ENCODE data around the gene SORCS2. TPM values are rescaled to one million over a fixed set of nuclear protein-coding genes. Genes with fewer than 3 reads are reported as not detected.

The SORCS2 gene
- total and polyA plus RNA-seq, 2 experiments from 2014 or later = 0.92 to 6.9 TPM

- H3K27ac ChIP-seq = no peak overlapping the region
- DNase-seq (ENCODE audit: low read depth in 1 of 2, low spot score in 1 of 2) = peak in 1 of 2 donors; percentile 69
- peaks cover 13% of the 10 kb centered on the region for H3K4me1 ChIP-seq (ENCODE audit: low read depth)
Measured at GRCh38 chr4:7630568-7631287, 438.4 kb downstream of the SORCS2 start.

DNA sequence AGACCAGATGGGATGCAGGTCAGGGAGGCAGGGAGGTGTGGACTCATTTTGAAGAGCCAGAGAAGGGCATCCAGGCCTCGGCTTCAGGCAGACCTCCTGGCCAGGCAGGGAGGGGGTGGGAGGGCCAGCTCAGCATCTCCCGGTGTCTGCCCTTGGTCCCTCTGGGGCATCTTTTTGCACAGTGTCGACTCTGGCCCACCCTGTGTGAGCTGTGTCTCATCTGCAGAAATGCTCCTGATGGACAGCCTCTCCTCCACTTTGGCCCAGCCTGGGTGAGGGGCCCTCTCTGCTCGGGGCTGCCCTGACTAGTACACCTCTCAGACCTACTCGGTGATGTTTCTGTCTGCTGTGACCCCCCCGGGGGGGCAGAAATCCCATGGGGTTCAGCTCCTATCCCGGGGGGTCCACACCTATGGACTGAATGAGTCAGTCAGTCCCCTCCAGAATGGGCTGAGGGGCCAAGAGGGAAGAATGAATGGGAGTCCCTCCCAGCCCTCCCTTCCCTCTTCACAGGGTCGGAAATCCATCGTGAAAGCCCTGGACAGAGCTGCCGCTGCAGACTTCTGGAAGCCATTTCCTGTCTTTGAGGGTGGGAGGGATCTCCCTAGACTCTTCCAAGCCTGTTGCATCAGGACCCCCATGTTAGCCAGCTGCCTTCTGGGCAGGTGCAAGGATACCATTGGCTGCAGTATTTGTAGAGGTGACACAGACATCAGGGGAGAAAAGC, 439.1 kb downstream of the SORCS2 start:
- no peaks in the 10 kb centered on the region for H3K9me3 ChIP-seq (ENCODE audit: low read depth)
- no peak overlapping the region for H3K27ac ChIP-seq
- no peaks in the 10 kb centered on the region for H3K27me3 ChIP-seq
- no peak for DNase-seq (ENCODE audit: low read depth in 1 of 2, low spot score in 1 of 2)
- no peak overlapping the region for H3K4me3 ChIP-seq
- TF ChIP-seq, protein P1, sequence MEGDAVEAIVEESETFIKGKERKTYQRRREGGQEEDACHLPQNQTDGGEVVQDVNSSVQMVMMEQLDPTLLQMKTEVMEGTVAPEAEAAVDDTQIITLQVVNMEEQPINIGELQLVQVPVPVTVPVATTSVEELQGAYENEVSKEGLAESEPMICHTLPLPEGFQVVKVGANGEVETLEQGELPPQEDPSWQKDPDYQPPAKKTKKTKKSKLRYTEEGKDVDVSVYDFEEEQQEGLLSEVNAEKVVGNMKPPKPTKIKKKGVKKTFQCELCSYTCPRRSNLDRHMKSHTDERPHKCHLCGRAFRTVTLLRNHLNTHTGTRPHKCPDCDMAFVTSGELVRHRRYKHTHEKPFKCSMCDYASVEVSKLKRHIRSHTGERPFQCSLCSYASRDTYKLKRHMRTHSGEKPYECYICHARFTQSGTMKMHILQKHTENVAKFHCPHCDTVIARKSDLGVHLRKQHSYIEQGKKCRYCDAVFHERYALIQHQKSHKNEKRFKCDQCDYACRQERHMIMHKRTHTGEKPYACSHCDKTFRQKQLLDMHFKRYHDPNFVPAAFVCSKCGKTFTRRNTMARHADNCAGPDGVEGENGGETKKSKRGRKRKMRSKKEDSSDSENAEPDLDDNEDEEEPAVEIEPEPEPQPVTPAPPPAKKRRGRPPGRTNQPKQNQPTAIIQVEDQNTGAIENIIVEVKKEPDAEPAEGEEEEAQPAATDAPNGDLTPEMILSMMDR (IDR thresholded peaks at IDR 0.05; ENCODE audit: low read depth, low read length) = no peak
- H3K36me3 ChIP-seq = no peaks in the 10 kb centered on the region
- peaks cover 13% of the 10 kb centered on the region for H3K4me1 ChIP-seq (ENCODE audit: low read depth)

More at GRCh38 chr4:7630568-7631287, 438.4 kb downstream of the SORCS2 start:
- no peaks in the 10 kb centered on the region for H3K36me3 ChIP-seq
- TF ChIP-seq, protein P1 (IDR thresholded peaks at IDR 0.05; ENCODE audit: low read depth, low read length) = no peak
- H3K27me3 ChIP-seq = no peaks in the 10 kb centered on the region
- no peaks in the 10 kb centered on the region for H3K9me3 ChIP-seq (ENCODE audit: low read depth)
- no peak overlapping the region for H3K4me3 ChIP-seq

- Histone ChIP-seq H3K4me1 (ENCODE audit: low read depth) (peaks cover 13% of the 10 kb centered on the region), H3K36me3 (no peaks in the 10 kb centered on the region), H3K27me3 (no peaks in the 10 kb centered on the region), H3K4me3 (no peak overlapping the region), H3K9me3 (ENCODE audit: low read depth) (no peaks in the 10 kb centered on the region), H3K27ac (peak overlapping the region; percentile 68)
- peak in 1 of 2 donors; percentile 46 for DNase-seq (ENCODE audit: low read depth in 1 of 2, low spot score in 1 of 2)
- TF ChIP-seq, protein P1 (IDR thresholded peaks at IDR 0.05; ENCODE audit: low read depth, low read length) = no peak
Measured at GRCh38 chr4:7632341-7632740, 440.0 kb downstream of the SORCS2 start.

DNA sequence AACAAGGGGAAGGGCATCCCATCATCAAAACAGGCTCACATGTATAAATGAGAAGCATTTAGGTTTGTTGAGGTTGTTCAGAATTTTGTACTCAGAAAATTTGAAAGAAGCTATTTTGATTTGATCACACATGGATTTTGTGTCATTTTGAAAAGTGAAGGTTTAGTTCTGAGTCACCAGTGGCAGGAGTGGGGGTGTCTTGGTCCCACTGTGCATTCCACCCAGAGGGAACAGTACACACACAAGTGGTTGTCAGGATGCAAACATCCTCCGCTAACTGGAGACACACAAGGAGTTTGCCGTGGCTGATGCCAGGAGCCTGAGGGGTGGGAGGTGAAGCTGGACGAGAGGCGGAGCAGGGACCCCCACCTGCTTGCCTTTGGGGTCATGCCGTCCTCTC, 440.6 kb downstream of the SORCS2 start:
- H3K27me3 ChIP-seq = no peaks in the 10 kb centered on the region
- TF ChIP-seq, protein P1 (IDR thresholded peaks at IDR 0.05; ENCODE audit: low read depth, low read length) = no peak

GRCh38 chr4:7634661-7635251, 442.4 kb downstream of the SORCS2 start:
- peaks cover 13% of the 10 kb centered on the region for H3K4me1 ChIP-seq (ENCODE audit: low read depth)
- H3K27me3 ChIP-seq = no peaks in the 10 kb centered on the region
- TF ChIP-seq, protein P1 (IDR thresholded peaks at IDR 0.05; ENCODE audit: low read depth, low read length) = no peak

More for the DNA sequence above, 440.6 kb downstream of the SORCS2 start:
- DNase-seq (ENCODE audit: low read depth in 1 of 2, low spot score in 1 of 2) = no peak
- Histone ChIP-seq H3K36me3 (no peaks in the 10 kb centered on the region), H3K4me3 (no peak overlapping the region), H3K9me3 (ENCODE audit: low read depth) (no peaks in the 10 kb centered on the region), H3K4me1 (ENCODE audit: low read depth) (peaks cover 13% of the 10 kb centered on the region), H3K27ac (peak overlapping the region; percentile 68)

More at GRCh38 chr4:7634661-7635251, 442.4 kb downstream of the SORCS2 start:
- DNase-seq (ENCODE audit: low read depth in 1 of 2, low spot score in 1 of 2) = no peak
- Histone ChIP-seq H3K4me3 (no peak overlapping the region), H3K27ac (no peak overlapping the region), H3K9me3 (ENCODE audit: low read depth) (no peaks in the 10 kb centered on the region), H3K36me3 (no peaks in the 10 kb centered on the region)

Data from cardiac muscle cell (in vitro differentiated cells and primary cell).